OCI-LY7 (cell line): Measurements from ENCODE around the gene TIPIN. TPM values are rescaled to one million over a fixed set of nuclear protein-coding genes. Genes with fewer than 3 reads are reported as not detected.

ENCODE experiments used
- BruUV-seq: library from RNA; stranded (reverse); fragments of 400-500 nt; replicated peaks from 2 replicates; lab custom pipeline; 2021; lab: Mats Ljungman, UMichigan
- CTCF ChIA-PET: fragments of 300-600 bp; sonication (Branson Sonifier 250); formaldehyde crosslinking; loops from one replicate; lab custom pipeline; 2022; ENCODE audit warnings: antibody characterized with exemption; ENCODE audit not compliant: unreplicated experiment; lab: Charles Lee
- POLR2A ChIA-PET: fragments of 300-600 bp; sonication (Branson Sonifier 250); formaldehyde crosslinking; loops from one replicate; lab custom pipeline; 2022; ENCODE audit warnings: antibody characterized with exemption; lab: Charles Lee
- DNase-seq: peaks from one replicate; pipeline ENCODE4 v3.0.0-alpha.2; 2015; ENCODE audit warnings: low spot score
- H2AFZ ChIP-seq: fragments of 200-600 bp; sonication (generic), shearing (Covaris generic); 2 replicates; pipeline ENCODE4 v1.6.1; 2014; ENCODE audit warnings: mild to moderate bottlenecking, antibody characterized with exemption, low read length, moderate library complexity
- H3K27ac ChIP-seq: fragments of 200-600 bp; sonication (generic); 2 replicates; pipeline ENCODE4 v1.5.1; 2014; ENCODE audit warnings: mixed run types, low read depth, mild to moderate bottlenecking, moderate library complexity, low read length, inconsistent platforms; ENCODE audit not compliant: poor library complexity, severe bottlenecking
- H3K36me3 ChIP-seq: fragments of 200-600 bp; sonication (generic); 2 replicates; pipeline ENCODE4 v1.6.1; 2014; ENCODE audit warnings: mild to moderate bottlenecking, antibody characterized with exemption, low read length, moderate library complexity, mixed read lengths; ENCODE audit not compliant: insufficient read depth
- H3K4me1 ChIP-seq: fragments of 200-600 bp; sonication (generic); 2 replicates; pipeline ENCODE4 v1.5.1; 2014; ENCODE audit warnings: mild to moderate bottlenecking, low read length; ENCODE audit not compliant: insufficient read depth, poor library complexity, severe bottlenecking
- H3K4me2 ChIP-seq: fragments of 200-600 bp; sonication (generic); 2 replicates; pipeline ENCODE4 v1.6.1; 2014; ENCODE audit warnings: mild to moderate bottlenecking, low read length
- H3K4me3 ChIP-seq: fragments of 200-600 bp; sonication (generic); 2 replicates; pipeline ENCODE4 v1.5.1; 2014; ENCODE audit warnings: mild to moderate bottlenecking, low read depth, low read length; ENCODE audit not compliant: poor library complexity, severe bottlenecking
- H3K79me2 ChIP-seq: fragments of 200-600 bp; sonication (generic); 2 replicates; pipeline ENCODE4 v1.6.1; 2016; ENCODE audit warnings: low read depth, mild to moderate bottlenecking, low read length, moderate library complexity, mixed read lengths; ENCODE audit not compliant: insufficient read depth
- H3K9me2 ChIP-seq: fragments of 200-600 bp; sonication (generic); 2 replicates; pipeline ENCODE4 v1.6.1; 2016; ENCODE audit warnings: mild to moderate bottlenecking, low read length, mixed read lengths; ENCODE audit not compliant: insufficient read depth
- H3K9me3 ChIP-seq: fragments of 200-600 bp; sonication (generic); 2 replicates; pipeline ENCODE4 v1.6.1; 2014; ENCODE audit warnings: mild to moderate bottlenecking, mixed run types, low read length, mixed read lengths
- H4K20me1 ChIP-seq: fragments of 200-600 bp; sonication (generic); 2 replicates; pipeline ENCODE4 v1.6.1; 2014; ENCODE audit warnings: mild to moderate bottlenecking, antibody characterized with exemption, low read length, moderate library complexity, mixed read lengths; ENCODE audit not compliant: insufficient read depth
- CTCF ChIP-seq: fragments of 200-600 bp; sonication (generic); conservative IDR thresholded peaks from 2 replicates; pipeline ENCODE4 v1.5.1; 2014; ENCODE audit warnings: mild to moderate bottlenecking, antibody characterized with exemption, low read length, moderate library complexity, mixed read lengths
- EZH2phosphoT487 ChIP-seq: fragments of 200-600 bp; sonication (generic); IDR thresholded peaks from 2 replicates; pipeline ENCODE4 v1.6.1; 2018; ENCODE audit warnings: low read depth, borderline replicate concordance, mild to moderate bottlenecking, mixed run types, antibody characterized with exemption, low read length, moderate library complexity, mixed read lengths
- intact Hi-C: fragments of 100-400 bp; cut with micrococcal nuclease; formaldehyde crosslinking; loops from one replicate; pipeline ENCODE4 v1.10.0; 2022; ENCODE audit not compliant: unreplicated experiment
- total RNA-seq, 2 experiments: library from RNA; depleted of rRNA in 1 of 2; stranded (reverse); fragments of >200 nt in 1 of 2; shearing (Covaris generic) in 1 of 2; gene quantifications; 2 replicates each; pipeline ENCODE4 v1.2.3, GENCODE V29; 2014 to 2022

Gene TIPIN
- total RNA-seq, 2 experiments from 2014 or later = 26.0 to 38.1 TPM

GRCh38 chr15:66405007-66405406, 48.5 kb upstream of the TIPIN start:
- Histone ChIP-seq H2AFZ (no peak overlapping the region), H3K4me1 (peaks cover 60% of the 10 kb centered on the region), H3K9me3 (no peaks in the 10 kb centered on the region), H3K4me3 (no peak overlapping the region), H3K36me3 (peaks cover 22% of the 10 kb centered on the region; the same call in 1 of the 2 replicates), H3K4me2 (peak overlapping the region; percentile 27; the same call in 1 of the 2 replicates), H3K9me2 (no peaks in the 10 kb centered on the region), H3K27ac (no peak overlapping the region), H4K20me1 (peaks cover 81% of the 10 kb centered on the region), H3K79me2 (peaks cover 99% of the 10 kb centered on the region)
- TF ChIP-seq CTCF (no peak), EZH2phosphoT487 (no peak)
- CTCF ChIA-PET = no interaction called here
- no peak for DNase-seq
- POLR2A ChIA-PET = interaction anchor here (0.9 to 2.8 kb wide), 2 partner anchors 10 to 137 kb away, joined by 4 to 18 read pairs; no protein-coding TSS in a partner anchor
- intact Hi-C loops = no loop called here
- BruUV-seq = no TSS peak

- Histone ChIP-seq H3K9me2 (no peaks in the 10 kb centered on the region), H3K4me3 (no peak overlapping the region), H3K4me2 (peak overlapping the region; percentile 27; the same call in 1 of the 2 replicates), H3K4me1 (peaks cover 56% of the 10 kb centered on the region), H3K36me3 (peaks cover 19% of the 10 kb centered on the region), H3K79me2 (peaks cover 99% of the 10 kb centered on the region), H2AFZ (no peak overlapping the region), H3K27ac (no peak overlapping the region), H4K20me1 (peaks cover 77% of the 10 kb centered on the region), H3K9me3 (no peaks in the 10 kb centered on the region)
- POLR2A ChIA-PET = interaction anchor here (0.9 to 2.8 kb wide), 2 partner anchors 10 to 138 kb away, joined by 4 to 18 read pairs; no protein-coding TSS in a partner anchor
- intact Hi-C loops = no loop called here
- no peak for DNase-seq
- TF ChIP-seq EZH2phosphoT487 = no peak
- TF ChIP-seq CTCF = no peak
- BruUV-seq = no TSS peak
- CTCF ChIA-PET = no interaction called here
Measured at GRCh38 chr15:66404532-66404931, 48.0 kb upstream of the TIPIN start.

GRCh38 chr15:66404122-66404521, 47.6 kb upstream of the TIPIN start:
- intact Hi-C loops = no loop called here
- TF ChIP-seq CTCF (no peak), EZH2phosphoT487 (no peak)
- Histone ChIP-seq H2AFZ (no peak overlapping the region), H3K9me2 (no peaks in the 10 kb centered on the region), H3K27ac (no peak overlapping the region), H3K9me3 (no peaks in the 10 kb centered on the region), H3K4me3 (no peak overlapping the region), H3K79me2 (peaks cover 99% of the 10 kb centered on the region), H4K20me1 (peaks cover 73% of the 10 kb centered on the region), H3K4me1 (peaks cover 52% of the 10 kb centered on the region), H3K36me3 (peaks cover 19% of the 10 kb centered on the region), H3K4me2 (peak overlapping the region; percentile 27; the same call in 1 of the 2 replicates)
- ChIA-PET POLR2A (interaction anchor here (0.7 to 2.8 kb wide), 3 partner anchors 11 to 697 kb away, joined by 3 to 18 read pairs (median 4); no protein-coding TSS in a partner anchor), CTCF (no interaction called here)
- DNase-seq = no peak
- no TSS peak for BruUV-seq
